GM12864 (cell line): ENCODE results near the gene CPZ.

ENCODE experiments used
- DNase-seq: peaks from one replicate; pipeline ENCODE4 v3.0.0-alpha.2; 2011; ENCODE audit warnings: low read depth
- H3K4me3 ChIP-seq: 2 replicates; pipeline ENCODE4 v1.5.1; 2011; ENCODE audit warnings: mild to moderate bottlenecking, low read depth, low read length, control low read depth
- TF ChIP-seq, protein P1 (sequence below): IDR thresholded peaks from 2 replicates; pipeline ENCODE4 v1.5.1; 2011; ENCODE audit warnings: low read depth, mild to moderate bottlenecking, moderate library complexity, low read length, control low read depth, inconsistent platforms; ENCODE audit errors: missing control alignments

Gene CPZ

GRCh38 chr4:8552024-8552423, 40.5 kb upstream of the CPZ start:
- TF ChIP-seq, protein P1, sequence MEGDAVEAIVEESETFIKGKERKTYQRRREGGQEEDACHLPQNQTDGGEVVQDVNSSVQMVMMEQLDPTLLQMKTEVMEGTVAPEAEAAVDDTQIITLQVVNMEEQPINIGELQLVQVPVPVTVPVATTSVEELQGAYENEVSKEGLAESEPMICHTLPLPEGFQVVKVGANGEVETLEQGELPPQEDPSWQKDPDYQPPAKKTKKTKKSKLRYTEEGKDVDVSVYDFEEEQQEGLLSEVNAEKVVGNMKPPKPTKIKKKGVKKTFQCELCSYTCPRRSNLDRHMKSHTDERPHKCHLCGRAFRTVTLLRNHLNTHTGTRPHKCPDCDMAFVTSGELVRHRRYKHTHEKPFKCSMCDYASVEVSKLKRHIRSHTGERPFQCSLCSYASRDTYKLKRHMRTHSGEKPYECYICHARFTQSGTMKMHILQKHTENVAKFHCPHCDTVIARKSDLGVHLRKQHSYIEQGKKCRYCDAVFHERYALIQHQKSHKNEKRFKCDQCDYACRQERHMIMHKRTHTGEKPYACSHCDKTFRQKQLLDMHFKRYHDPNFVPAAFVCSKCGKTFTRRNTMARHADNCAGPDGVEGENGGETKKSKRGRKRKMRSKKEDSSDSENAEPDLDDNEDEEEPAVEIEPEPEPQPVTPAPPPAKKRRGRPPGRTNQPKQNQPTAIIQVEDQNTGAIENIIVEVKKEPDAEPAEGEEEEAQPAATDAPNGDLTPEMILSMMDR, result no peak
- no peak overlapping the region for H3K4me3 ChIP-seq
- DNase-seq, result no peak

- DNase-seq, result no peak
- TF ChIP-seq, protein P1, result no peak
- H3K4me3 ChIP-seq, result no peak overlapping the region
Measured at GRCh38 chr4:8552581-8553205, 39.9 kb upstream of the CPZ start.

GRCh38 chr4:8553216-8553615, 39.3 kb upstream of the CPZ start:
- no peak overlapping the region for H3K4me3 ChIP-seq
- DNase-seq, result no peak
- TF ChIP-seq, protein P1, result no peak

DNA sequence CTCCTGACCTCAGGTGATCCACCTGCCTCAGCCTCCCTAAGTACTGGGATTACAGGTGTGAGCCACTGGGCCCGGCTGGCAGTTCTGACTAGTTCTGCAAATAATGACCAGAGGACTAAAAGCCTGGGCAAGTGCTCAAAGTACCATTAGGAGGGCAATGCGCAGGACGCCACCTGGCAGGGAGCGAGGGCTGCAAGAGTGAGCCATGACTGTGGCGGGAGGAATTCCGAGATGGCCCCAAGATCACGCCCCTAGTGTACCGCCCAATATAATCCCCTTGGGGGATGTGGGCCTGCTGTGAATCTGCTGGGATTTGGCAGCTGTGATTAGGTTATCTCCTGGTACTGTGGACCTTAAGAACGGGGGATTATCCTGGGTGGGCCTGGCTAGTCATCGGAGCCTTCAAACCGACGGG, 38.6 kb upstream of the CPZ start:
- DNase-seq, result no peak
- H3K4me3 ChIP-seq, result no peak overlapping the region
- TF ChIP-seq, protein P1, result no peak

DNA sequence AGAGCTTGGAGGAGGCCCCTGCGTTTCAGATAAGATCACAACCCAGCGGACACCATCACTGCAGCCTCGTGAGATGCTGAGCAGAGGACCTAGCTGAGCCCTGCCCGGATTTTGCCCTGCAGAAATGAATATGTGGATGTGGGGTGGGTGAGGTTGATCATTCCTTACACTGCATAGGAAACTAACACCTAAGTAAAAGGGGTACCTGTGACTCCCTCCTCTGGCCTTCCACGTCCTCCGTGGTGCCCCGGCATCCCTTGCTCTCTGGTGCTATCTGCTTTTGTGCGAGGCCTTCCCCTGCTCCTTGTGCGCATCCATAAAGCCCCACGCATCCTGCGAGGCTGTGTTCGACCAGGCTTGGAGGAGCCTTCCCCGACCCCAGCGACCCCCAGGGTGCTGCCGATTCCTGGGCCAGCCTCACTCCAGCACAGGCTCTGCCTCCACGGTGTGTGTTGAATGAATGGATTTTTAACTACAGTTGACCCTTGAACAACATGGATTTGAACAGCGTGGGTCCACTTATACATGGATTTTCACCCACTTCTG, 37.9 kb upstream of the CPZ start:
- TF ChIP-seq, protein P1, result no peak
- no peak overlapping the region for H3K4me3 ChIP-seq
- no peak for DNase-seq

- no peak overlapping the region for H3K4me3 ChIP-seq
- TF ChIP-seq, protein P1, result no peak
- no peak for DNase-seq
Measured at GRCh38 chr4:8555716-8556115, 36.8 kb upstream of the CPZ start.
